ENCODE data around the gene MAP3K10.

DNA sequence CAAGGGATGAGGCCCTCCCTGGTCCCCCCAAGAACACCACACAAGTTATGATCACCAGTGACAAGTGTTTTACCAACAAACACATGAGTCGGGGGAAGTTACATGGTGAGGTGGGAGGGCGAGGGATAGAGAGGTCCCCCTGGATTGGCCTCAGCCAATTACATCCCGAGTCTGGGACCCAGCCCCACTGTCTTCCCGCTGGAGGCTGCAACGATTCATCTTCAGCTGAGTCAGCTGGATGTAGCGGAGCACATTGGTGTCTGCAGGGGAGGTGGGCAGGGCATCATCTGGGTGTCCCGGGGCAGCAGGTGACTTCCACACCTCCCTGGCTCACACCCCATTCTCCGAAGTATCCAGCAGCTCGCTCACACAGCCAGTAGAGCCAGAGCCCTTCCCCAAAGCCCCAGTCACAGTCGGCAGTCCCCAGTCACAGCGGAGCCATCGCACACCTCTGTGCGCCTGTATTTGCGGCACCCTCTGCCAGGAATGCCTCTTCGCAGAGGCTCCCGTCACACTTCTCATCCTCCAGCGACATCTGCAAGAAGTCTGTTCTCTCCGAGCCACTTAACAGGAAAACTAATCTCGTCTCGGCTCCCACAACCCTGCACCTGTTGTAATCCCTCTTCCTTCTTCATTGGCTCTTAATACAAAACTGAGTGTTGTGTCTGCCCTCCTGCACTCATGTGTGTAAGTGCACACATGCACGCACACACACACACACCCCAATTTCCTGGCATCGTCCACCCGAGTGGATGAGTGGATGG is 25.0 kb downstream of the MAP3K10 start:
- TF ChIP-seq CTCF (IDR thresholded peaks at IDR 0.05) (no peak), EZH2 (IDR thresholded peaks at IDR 0.05; ENCODE audit: borderline replicate concordance, insufficient read depth, low read depth, low read length, poor library complexity, severe bottlenecking) (no peak)
